ENCODE measurements around the gene PNLIP.

GRCh38 chr10:116610443-116611152, 64.9 kb downstream of the PNLIP start:
- TF ChIP-seq CTCF (IDR thresholded peaks at IDR 0.05 in 4 of 5, conservative IDR thresholded peaks at IDR 0.05 in 1 of 5) (no peak), POLR2A (IDR thresholded peaks at IDR 0.05) (no peak)
